ENCODE measurements around the gene SPTBN5. TPM values are rescaled to one million over a fixed set of nuclear protein-coding genes. Genes with fewer than 3 reads are reported as not detected.

The SPTBN5 gene
- total and polyA plus RNA-seq, 2 experiments from 2014 or later = 0.70 to 2.1 TPM

GRCh38 chr15:41874736-41875135 is 19.1 kb downstream of the SPTBN5 start:
- no peak overlapping the region for H3K27ac ChIP-seq
- H3K36me3 ChIP-seq = no peaks in the 10 kb centered on the region
- H3K9me3 ChIP-seq (ENCODE audit: low read depth) = no peaks in the 10 kb centered on the region
- no peak for TF ChIP-seq CTCF (IDR thresholded peaks at IDR 0.05; ENCODE audit: low read depth, low read length)
- DNase-seq (ENCODE audit: low read depth in 1 of 2, low spot score in 1 of 2) = no peak
- H3K4me1 ChIP-seq (ENCODE audit: low read depth) = peaks cover 9% of the 10 kb centered on the region
- H3K4me3 ChIP-seq = no peak overlapping the region
- peaks cover under 1% of the 10 kb centered on the region for H3K27me3 ChIP-seq

- no peaks in the 10 kb centered on the region for H3K36me3 ChIP-seq
- H3K27ac ChIP-seq = no peak overlapping the region
- no peaks in the 10 kb centered on the region for H3K27me3 ChIP-seq
- peaks cover 9% of the 10 kb centered on the region for H3K4me1 ChIP-seq (ENCODE audit: low read depth)
- H3K9me3 ChIP-seq (ENCODE audit: low read depth) = no peaks in the 10 kb centered on the region
- no peak for TF ChIP-seq CTCF (IDR thresholded peaks at IDR 0.05; ENCODE audit: low read depth, low read length)
- DNase-seq (ENCODE audit: low read depth in 1 of 2, low spot score in 1 of 2) = no peak
- H3K4me3 ChIP-seq = no peak overlapping the region
Observed at GRCh38 chr15:41873711-41874110, 20.1 kb downstream of the SPTBN5 start.

- Histone ChIP-seq H3K36me3 (no peaks in the 10 kb centered on the region), H3K4me3 (no peak overlapping the region), H3K27ac (no peak overlapping the region), H3K27me3 (no peaks in the 10 kb centered on the region), H3K4me1 (ENCODE audit: low read depth) (peaks cover 9% of the 10 kb centered on the region), H3K9me3 (ENCODE audit: low read depth) (no peaks in the 10 kb centered on the region)
- DNase-seq (ENCODE audit: low read depth in 1 of 2, low spot score in 1 of 2) = no peak
- no peak for TF ChIP-seq CTCF (IDR thresholded peaks at IDR 0.05; ENCODE audit: low read depth, low read length)
Observed at GRCh38 chr15:41872166-41872747, 21.6 kb downstream of the SPTBN5 start.

- Histone ChIP-seq H3K36me3 (no peaks in the 10 kb centered on the region), H3K27ac (no peak overlapping the region), H3K4me3 (no peak overlapping the region), H3K27me3 (no peaks in the 10 kb centered on the region), H3K9me3 (ENCODE audit: low read depth) (no peaks in the 10 kb centered on the region), H3K4me1 (ENCODE audit: low read depth) (peaks cover 9% of the 10 kb centered on the region)
- DNase-seq (ENCODE audit: low read depth in 1 of 2, low spot score in 1 of 2) = no peak
- TF ChIP-seq CTCF (IDR thresholded peaks at IDR 0.05; ENCODE audit: low read depth, low read length) = no peak
Observed at GRCh38 chr15:41871175-41871905, 22.5 kb downstream of the SPTBN5 start.

GRCh38 chr15:41870689-41871081 is 23.2 kb downstream of the SPTBN5 start:
- Histone ChIP-seq H3K9me3 (ENCODE audit: low read depth) (no peaks in the 10 kb centered on the region), H3K27ac (no peak overlapping the region), H3K4me1 (ENCODE audit: low read depth) (peaks cover 15% of the 10 kb centered on the region), H3K27me3 (no peaks in the 10 kb centered on the region), H3K4me3 (no peak overlapping the region), H3K36me3 (no peaks in the 10 kb centered on the region)
- peak in 1 of 2 donors; percentile 60 for DNase-seq (ENCODE audit: low read depth in 1 of 2, low spot score in 1 of 2)
- no peak for TF ChIP-seq CTCF (IDR thresholded peaks at IDR 0.05; ENCODE audit: low read depth, low read length)
